Tibial nerve (tissue), 4 donors: ENCODE measurements around the gene GCNT2. TPM values are rescaled to one million over a fixed set of nuclear protein-coding genes. Genes with fewer than 3 reads are reported as not detected.
"Not testable (repeated sequence)": the region's sequence is repeated elsewhere in the genome, so short reads cannot be mapped to it uniquely, and the experiment has no call there.

Source experiments
- DNase-seq, 2 donors: peaks; one replicate each; pipeline ENCODE4 v3.0.0-alpha.2; 2019; ENCODE audit warnings: low spot score in 2 of 2
- H3K27ac ChIP-seq, 4 donors: fragments of 200-600 bp; sonication (generic) in 3 of 4; one replicate each; pipeline ENCODE4 v1.5.1; 2017 to 2019; ENCODE audit warnings: mild to moderate bottlenecking in 1 of 4
- H3K27me3 ChIP-seq, 2 donors: fragments of 200-600 bp; sonication (generic) in 1 of 2; one replicate each; pipeline versions ENCODE4 v1.5.1 to v1.6.0; 2017 to 2019
- H3K36me3 ChIP-seq, 3 donors: fragments of 200-600 bp; sonication (generic); one replicate each; pipeline ENCODE4 v1.5.1; 2018 to 2019
- H3K4me1 ChIP-seq, 4 donors: fragments of 200-600 bp; sonication (generic) in 3 of 4; one replicate each; pipeline ENCODE4 v1.5.1; 2017 to 2019
- H3K4me3 ChIP-seq, 4 donors: fragments of 200-600 bp; sonication (generic) in 3 of 4; one replicate each; pipeline ENCODE4 v1.5.1; 2017 to 2019; ENCODE audit warnings: mild to moderate bottlenecking in 1 of 4, moderate library complexity in 1 of 4
- H3K9me3 ChIP-seq, 4 donors: fragments of 200-600 bp; sonication (generic) in 3 of 4; one replicate each; pipeline ENCODE4 v1.5.1; 2017 to 2019
- CTCF ChIP-seq, 5 experiments: fragments of 200-600 bp in 3 of 5; fragments of 450-650 bp in 2 of 5; sonication (generic) in 3 of 5; IDR thresholded peaks; one replicate each; pipeline ENCODE4 v1.5.1; 2016 to 2019; ENCODE audit warnings: antibody characterized with exemption in 5 of 5, mild to moderate bottlenecking in 3 of 5, moderate library complexity in 2 of 5
- EP300 ChIP-seq, 2 donors: sonication (generic); formaldehyde crosslinking; IDR thresholded peaks; one replicate each; pipeline ENCODE4 v1.6.1; 2017; ENCODE audit warnings: antibody characterized with exemption in 2 of 2, mild to moderate bottlenecking in 1 of 2
- POLR2A ChIP-seq, 2 donors: fragments of 450-650 bp; IDR thresholded peaks; one replicate each; pipeline ENCODE4 v1.6.1; 2017; ENCODE audit warnings: antibody characterized with exemption in 2 of 2, mild to moderate bottlenecking in 2 of 2, moderate library complexity in 2 of 2
- WGBS, 2 donors: methylation state at CpG; one replicate each; pipeline ENCODE4 v1.1.5; 2018; 5-methylcytosine and 5-hydroxymethylcytosine counted together
- total RNA-seq, 4 donors: library from RNA; depleted of rRNA; stranded (reverse); fragments of >200 nt; gene quantifications; one replicate each; pipeline ENCODE4 v1.1.0, GENCODE V29; 2016

The GCNT2 gene
- total RNA-seq, 4 donors from 2014 or later, result 0.78 to 3.5 (median 2.5) TPM

- no peaks in the 10 kb centered on the region for H3K36me3 ChIP-seq
- no peak for TF ChIP-seq CTCF (IDR thresholded peaks at IDR 0.05)
- no peak for TF ChIP-seq POLR2A (IDR thresholded peaks at IDR 0.05)
- TF ChIP-seq EP300 (IDR thresholded peaks at IDR 0.05), result no peak
- 44 to 46% methylated on average over 3 of the region's 3 CpGs for WGBS, 2 donors
- H3K4me1 ChIP-seq, result no peaks in the 10 kb centered on the region
- H3K4me3 ChIP-seq, result no peak overlapping the region
- H3K9me3 ChIP-seq, result peaks cover 0 to 4% (median 0%) of the 10 kb centered on the region in 4 donors
- DNase-seq, result no peak
- no peaks in the 10 kb centered on the region for H3K27me3 ChIP-seq
- no peak overlapping the region for H3K27ac ChIP-seq
These were observed 91.9 kb downstream of the GCNT2 start for GRCh38 chr6:10613077-10613476.

- H3K36me3 ChIP-seq, result no peaks in the 10 kb centered on the region
- H3K4me3 ChIP-seq, result no peak overlapping the region
- peaks cover 0 to 2% (median 0%) of the 10 kb centered on the region in 4 donors for H3K9me3 ChIP-seq
- no peak for TF ChIP-seq EP300 (IDR thresholded peaks at IDR 0.05)
- TF ChIP-seq CTCF (IDR thresholded peaks at IDR 0.05), result no peak
- no peak for TF ChIP-seq POLR2A (IDR thresholded peaks at IDR 0.05)
- 47 to 68% methylated on average over 2 of the region's 2 CpGs for WGBS, 2 donors
- no peaks in the 10 kb centered on the region for H3K4me1 ChIP-seq
- no peak for DNase-seq
- H3K27ac ChIP-seq, result no peak overlapping the region
- H3K27me3 ChIP-seq, result no peaks in the 10 kb centered on the region
These were observed 92.6 kb downstream of the GCNT2 start for GRCh38 chr6:10613723-10614122.

- H3K27ac ChIP-seq, result no peak overlapping the region
- WGBS, 2 donors, result 71 to 91% methylated on average over 8 of the region's 8 CpGs
- no peak for TF ChIP-seq CTCF (IDR thresholded peaks at IDR 0.05)
These were observed 94.5 kb downstream of the GCNT2 start for GRCh38 chr6:10615675-10616074.

GRCh38 chr6:10616266-10616665 lies 95.1 kb downstream of the GCNT2 start:
- not testable (repeated sequence) for H3K9me3 ChIP-seq, H3K4me3 ChIP-seq, H3K27ac ChIP-seq, H3K27me3 ChIP-seq, DNase-seq, H3K36me3 ChIP-seq, H3K4me1 ChIP-seq
- WGBS, 2 donors, result 85 to 93% methylated on average over 3 of the region's 3 CpGs

More at GRCh38 chr6:10615675-10616074, 94.5 kb downstream of the GCNT2 start:
- no peak for DNase-seq
- Histone ChIP-seq H3K4me1 (no peaks in the 10 kb centered on the region), H3K27me3 (no peaks in the 10 kb centered on the region), H3K9me3 (no peaks in the 10 kb centered on the region), H3K4me3 (no peak overlapping the region), H3K36me3 (no peaks in the 10 kb centered on the region)

- no peak overlapping the region for H3K27ac ChIP-seq
- H3K9me3 ChIP-seq, result peaks cover 0 to 6% (median 0%) of the 10 kb centered on the region in 4 donors
- H3K36me3 ChIP-seq, result no peaks in the 10 kb centered on the region
- TF ChIP-seq EP300 (IDR thresholded peaks at IDR 0.05) (no peak), POLR2A (IDR thresholded peaks at IDR 0.05) (no peak), CTCF (IDR thresholded peaks at IDR 0.05) (no peak)
- DNase-seq, result no peak
- H3K4me1 ChIP-seq, result no peaks in the 10 kb centered on the region
- WGBS, 2 donors, result 96% methylated on average over 36 to 38 of the region's 42 CpGs
- H3K4me3 ChIP-seq, result no peak overlapping the region
- no peaks in the 10 kb centered on the region for H3K27me3 ChIP-seq
These were observed 96.0 kb downstream of the GCNT2 start for GRCh38 chr6:10617008-10617696.
